Kidney tubule cell (primary cell): Measurements from ENCODE around the gene SIK3.
A peak's percentile ranks its signal among the peaks of the same experiment; 100 is the strongest.
"Not testable (repeated sequence)": the region's sequence is repeated elsewhere in the genome, so short reads cannot be mapped to it uniquely, and the experiment has no call there.

Experiments used
- DNase-seq: peaks from one replicate; pipeline ENCODE4 v3.0.0-alpha.2; 2018; ENCODE audit warnings: low spot score

The SIK3 gene

DNA sequence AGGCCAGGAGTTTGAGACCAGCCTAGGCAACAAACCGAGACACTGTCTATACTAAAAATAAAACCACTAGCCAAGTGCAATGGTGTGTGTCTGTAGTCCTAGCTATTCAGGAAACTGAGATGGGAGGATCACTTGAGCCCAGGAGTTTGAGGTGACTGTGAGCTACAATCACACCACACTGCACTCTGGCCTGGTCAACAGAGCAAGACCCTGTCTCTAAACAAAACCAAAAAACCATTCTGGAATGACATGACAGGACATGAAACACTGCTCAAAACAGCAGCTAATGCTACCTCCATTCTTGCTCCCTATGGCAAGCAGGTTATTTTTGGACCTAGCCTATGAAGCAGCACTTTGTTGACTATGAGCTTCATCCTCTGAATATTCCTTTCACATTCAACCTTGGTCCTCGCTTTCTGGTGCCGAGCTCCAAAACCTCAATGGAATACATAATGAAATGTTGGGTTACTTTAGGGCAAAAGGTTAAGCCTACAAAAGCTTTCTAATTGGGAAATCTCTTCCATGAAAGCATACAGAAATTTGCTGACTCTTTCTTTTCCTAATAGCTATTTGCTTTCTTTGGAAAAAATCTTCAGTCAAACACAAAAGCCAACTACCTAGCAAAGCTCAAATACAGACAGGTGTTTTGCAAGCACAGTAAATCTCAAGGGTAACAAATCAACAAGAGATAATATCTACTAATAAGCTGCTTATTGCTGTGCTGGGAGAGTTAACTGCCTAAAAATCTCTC lies 21.1 kb downstream of the SIK3 start:
- peak; percentile 72 for DNase-seq

DNA sequence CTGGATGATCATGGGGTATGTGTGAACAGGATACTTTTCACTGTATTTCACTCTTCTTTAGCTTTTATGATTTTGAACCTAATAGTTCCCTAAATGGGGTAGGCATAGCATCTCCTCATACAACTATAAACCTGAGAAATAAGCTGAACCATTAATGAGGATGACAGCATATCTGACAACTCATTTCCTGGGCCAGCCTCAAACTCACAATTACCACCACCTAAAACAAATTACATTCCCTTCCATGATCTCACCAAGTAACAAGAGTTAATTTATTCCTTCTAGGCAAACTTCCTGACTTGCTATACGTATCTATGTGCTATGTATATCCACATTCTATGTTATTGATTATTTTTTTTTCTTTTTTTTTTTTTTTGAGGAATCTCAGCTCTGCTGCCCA lies 23.0 kb downstream of the SIK3 start:
- DNase-seq = peak; percentile 77

DNA sequence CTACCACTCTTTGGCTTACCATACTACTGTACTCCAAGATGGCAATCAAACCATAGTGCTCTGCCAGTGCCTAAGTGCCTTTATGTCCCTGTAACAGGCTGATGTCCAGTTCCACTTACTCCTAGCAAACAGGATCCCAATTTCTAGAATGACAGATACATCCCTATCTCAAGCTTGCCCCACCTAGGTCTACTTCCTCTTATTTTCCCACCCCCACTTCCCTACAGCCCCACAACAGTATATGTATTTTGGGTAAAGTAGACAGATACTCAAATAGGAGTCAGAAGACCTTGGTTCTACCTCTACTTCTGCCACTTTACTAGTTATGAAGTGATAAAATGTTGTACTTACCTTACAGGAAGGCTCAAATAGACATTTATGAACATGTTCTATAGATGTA lies 24.1 kb downstream of the SIK3 start:
- no peak for DNase-seq

DNA sequence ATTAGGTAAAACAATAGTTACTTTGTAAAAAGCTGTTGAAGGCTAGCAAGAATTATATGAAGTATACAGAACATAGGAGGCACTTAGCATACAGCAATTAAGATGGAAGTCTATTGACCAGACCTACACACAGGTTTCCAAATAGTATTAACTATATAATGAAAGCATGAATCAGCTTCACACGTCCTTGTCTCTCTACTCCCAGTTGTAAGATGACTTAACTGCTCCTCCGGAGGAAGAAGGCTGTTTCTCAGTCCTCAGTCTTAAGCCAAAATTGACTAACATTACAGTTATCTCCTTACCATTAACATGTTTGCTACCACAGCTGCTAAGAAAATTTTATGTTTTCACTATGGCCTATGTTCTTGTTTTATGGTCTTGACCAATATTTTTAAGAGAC lies 24.7 kb downstream of the SIK3 start:
- DNase-seq = no peak

DNA sequence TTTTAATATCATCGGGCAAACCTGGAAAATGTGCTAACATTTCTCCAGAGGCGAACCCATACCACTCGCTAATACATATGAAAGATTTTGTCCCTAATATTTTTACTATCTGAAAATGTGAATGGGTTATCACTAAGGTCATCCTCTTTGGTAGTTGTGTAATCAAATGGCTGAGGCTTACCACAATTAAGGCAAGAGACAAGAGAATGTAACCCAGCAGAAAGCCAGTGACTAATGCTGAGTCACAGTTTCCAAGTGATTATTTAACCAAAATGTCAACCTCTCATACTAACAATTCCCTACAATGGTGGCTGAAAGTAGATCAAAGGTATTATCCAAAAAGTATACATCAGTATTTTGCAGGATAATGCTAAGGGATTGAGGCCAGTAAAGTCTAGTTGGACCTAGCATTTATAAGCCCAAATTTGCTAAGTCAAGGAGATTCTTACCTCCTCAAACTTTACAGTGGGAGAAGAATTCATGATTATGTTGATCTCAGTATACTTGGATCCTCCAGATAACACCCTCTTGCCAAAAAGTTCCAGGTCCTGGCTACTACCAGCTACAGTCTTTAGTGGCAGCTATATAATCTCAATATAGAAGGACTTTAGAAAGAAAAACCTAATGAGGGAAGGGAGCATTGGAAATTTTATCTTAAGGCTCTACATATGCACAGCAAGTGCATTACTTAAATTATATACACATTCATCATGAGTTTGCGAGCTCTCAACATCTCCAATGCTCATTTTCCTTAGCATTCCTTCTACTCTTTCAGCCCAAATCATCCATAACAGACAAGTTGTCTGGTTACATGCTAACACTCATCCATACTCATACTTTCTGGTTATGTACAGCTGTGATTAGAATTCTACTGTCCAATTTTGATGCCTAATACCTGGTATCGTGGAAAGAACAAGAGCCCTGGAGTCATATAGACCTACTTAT lies 25.4 kb downstream of the SIK3 start:
- DNase-seq = peak; percentile 91

DNA sequence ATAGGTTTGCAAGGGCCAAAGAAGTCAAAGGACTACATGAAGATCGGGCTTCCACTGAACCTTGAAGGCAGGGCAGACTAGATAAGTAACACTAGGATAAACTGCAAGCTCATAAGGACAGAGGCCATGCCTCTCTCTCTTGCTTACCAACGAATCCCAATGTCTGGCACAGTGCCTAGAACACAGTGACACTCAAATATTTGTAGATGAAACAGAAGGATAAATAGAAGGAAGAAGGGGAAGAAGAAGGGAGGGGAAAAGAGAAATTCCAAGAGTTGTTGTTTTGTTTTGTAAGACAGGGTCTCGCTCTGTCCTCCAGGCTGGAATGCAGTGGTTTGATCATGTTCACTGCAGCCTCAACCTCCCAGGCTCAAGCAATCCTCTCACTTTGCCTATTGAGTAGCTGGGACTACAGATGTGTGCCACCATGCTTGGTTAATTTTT lies 26.9 kb downstream of the SIK3 start:
- DNase-seq = peak; percentile 68

DNA sequence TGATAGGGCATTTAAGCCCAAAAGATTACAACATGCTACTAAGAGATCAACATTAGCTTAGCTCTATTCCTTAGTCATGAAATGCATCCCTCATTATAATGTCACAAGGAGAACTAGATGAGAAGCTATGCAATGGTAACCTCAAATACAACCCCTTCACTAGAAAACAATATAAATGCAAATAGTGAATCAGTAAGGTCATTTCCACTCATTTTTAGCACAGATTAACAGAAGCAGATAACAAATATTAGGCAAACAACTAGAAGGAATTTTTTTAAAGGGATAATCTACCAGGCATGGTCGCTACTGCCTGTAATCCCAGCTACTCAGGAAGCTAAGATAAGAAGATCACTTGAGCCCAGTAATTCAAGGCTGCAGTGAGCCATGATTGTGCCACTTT lies 28.2 kb downstream of the SIK3 start:
- no peak for DNase-seq

DNA sequence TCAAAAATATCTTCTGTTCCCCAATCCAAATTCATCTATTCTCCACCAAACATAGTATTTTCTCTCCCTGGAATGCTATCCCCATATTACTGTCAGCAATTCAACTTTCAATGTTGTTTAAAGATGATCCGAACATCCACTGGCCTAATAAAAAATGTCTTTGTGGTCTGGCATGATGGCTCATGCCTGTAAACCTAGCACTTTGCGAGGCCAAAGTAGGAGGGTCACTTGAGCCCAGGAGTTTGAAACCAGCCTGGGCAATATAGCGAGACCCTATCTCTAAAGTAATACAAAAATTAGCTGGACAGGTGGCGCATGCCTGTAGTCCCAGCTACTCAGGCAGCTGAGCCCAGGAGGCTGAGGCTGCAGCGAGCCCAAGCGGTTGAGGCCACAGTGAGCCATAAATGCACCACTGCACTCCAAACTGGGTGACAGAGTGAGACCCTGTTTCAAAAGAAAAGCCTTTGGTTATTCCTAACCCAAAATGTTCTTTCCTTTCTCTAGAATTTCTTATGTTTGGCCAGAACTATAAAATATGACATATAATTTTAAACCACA lies 29.8 kb downstream of the SIK3 start:
- DNase-seq = no peak

DNA sequence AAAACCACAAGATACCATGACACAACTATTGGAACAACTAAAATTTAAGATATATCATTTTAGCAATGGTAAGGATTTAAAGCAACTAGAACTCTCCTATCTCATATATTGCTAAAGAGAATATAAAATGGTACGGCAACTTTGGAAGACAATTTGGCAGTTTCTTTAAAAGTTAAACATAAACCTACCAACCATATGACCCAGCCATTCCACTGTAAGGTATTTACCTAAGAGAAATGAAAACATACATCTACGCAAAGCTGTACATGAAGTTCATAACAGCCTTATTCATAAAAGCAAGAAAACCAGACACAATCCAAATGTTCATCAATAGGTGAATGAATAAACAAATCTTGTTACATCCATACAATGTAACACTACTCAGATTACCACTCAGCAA lies 31.3 kb downstream of the SIK3 start:
- no peak for DNase-seq

DNA sequence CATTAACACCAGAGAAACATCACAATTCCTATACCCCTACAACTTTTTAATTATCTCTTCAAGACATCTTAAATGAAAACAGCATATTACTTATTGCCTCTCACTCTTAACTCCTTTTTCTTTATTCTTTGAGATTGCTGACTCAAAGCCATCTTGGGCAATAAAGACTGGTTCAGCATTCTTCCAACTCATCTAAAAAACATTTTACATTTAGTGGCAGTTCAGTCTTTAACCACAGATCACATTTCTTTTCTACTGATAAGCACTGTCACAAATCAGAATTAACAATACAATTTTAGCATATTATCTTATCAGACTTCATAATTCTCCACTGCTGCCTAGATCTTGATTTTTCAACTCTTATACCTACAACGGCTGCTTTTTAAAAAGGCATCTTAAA lies 34.0 kb downstream of the SIK3 start:
- no peak for DNase-seq

DNA sequence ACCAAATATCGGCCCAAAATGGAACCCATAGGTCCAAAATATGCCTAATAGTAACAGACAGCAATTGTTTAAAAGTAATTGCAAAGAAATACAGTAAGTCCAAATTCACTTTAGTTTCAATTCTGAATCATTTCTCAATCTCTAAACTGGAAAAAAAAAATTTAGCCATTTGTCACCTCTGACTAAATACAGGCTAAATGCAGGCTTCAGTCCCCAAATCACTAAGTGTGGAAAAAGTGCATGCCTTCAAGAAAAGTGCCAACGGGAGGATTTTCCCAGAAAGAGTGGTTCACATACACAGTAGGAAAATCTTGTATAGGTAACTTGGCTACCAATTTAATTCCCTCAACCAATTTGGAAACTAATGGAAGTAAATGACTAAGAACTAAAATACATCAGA lies 35.7 kb downstream of the SIK3 start:
- DNase-seq = no peak

DNA sequence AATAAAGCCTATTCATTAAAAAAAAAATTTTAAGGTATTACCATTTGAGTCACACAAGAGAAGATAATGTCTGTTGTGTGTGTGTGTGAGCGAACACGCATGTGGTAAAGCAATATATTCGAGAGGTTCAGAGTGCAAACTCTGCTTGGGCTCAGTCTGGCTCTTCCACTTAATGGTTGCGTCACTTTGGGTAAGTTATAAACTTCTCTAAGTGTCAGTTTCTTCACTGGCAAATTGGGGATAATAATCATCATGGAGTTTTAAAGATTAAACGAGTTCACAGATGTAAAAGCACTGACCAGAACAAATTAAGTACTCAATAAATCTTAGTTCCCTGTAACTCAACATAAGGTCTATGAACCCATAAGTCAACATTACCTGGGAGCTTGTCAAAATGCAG lies 37.0 kb downstream of the SIK3 start:
- no peak for DNase-seq

DNA sequence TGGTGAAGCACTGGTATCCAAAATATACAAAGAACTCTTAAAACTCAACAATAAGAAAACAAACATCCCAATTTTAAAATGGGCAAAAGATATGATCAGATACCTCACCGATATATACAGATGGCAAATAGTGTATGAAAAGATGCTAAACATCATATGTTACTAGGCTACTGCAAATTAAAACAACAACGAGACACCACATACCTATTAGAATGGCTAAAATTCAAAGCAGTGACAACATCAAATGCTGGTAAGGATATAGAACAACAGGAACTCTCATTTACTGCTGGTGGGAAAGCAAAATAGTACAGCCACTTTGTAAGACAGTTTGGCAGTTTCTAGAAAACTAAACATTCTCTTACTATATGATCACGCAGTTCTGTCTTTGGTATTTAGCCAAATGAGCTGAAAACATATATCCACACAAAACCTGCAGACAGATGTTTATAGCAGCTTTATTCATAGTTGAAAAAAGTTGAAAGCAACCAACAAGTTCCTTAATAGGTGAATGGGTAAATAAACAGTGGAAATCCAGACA lies 38.5 kb downstream of the SIK3 start:
- DNase-seq = no peak

DNA sequence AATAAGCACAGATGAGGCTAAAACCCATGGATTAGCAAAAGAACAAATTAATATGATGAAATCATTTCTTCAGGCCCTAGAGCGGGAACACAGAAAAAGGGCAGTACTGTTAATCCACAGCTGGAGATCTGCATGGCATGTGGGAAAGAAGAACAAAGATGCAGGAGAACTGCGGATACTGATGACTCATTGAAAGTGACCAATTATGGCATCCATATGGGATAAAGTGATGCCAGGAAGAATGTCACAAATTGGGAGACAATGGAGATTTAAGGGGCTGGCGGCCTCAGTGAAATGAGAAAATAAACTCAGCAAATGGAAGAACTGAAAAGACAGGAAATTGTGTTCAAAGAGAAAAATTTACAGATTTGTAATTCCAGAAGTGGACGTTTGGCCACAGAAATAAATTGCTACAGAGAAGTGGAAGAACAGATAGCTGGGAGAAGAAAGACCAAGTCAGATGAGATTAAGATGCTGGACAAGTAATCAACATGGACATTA lies 39.4 kb downstream of the SIK3 start:
- DNase-seq = no peak

DNA sequence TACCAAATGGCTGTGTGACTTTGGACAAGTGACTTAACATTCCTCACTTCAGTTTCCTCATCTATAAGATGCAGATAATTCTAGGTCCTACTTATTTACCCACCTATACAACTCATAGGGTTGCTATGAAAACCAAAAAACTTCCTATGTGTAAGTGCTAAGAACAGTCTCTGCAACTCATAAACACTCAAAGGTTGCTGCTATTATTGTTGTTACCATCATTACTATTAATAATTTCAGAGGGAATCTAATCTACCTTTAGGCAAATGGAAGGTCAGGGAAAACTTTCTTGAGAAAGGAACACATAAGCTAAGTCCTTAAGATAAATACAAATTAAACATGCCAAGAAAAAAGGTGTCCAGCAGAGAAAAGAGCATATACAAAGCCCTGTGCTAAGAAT lies 40.5 kb downstream of the SIK3 start:
- DNase-seq = no peak

DNA sequence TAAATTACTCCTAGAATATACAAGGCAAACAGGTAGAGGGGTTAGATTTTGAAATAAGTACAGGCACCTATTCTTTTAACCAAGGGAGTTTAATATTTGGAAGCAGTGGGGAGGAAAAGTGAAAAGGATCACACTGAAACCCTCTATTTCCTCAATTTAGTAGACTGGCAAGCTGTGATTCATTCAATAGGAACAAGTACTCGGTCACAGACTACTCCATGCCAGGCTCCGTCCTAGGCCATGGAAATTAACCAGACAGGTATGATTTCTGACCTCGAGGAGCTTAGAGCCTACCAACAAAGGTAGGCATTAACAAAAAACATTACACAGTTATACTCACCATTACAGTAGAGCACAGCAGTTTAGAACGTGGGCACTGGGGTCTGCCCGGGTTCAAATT lies 40.9 kb downstream of the SIK3 start:
- peak; percentile 32 for DNase-seq

DNA sequence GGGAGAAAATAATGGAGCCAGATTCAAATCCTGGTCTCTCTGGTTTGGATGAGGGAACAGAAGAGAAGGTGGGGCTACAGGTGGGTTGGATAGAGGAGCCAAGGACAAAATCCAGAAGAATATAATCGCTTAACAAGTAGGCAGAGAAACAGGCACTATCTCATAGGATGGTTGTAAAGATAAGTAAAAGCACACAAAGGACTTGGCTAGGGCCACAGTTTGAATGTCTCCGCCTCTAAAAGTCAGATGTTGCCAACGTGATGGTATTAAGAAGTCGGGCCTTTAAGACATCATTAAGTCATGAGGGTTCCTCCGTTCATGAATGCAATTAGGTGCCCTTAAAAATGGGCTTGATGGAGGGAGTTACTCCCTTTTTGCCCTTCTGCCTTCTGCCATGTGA lies 42.8 kb downstream of the SIK3 start:
- no peak for DNase-seq

DNA sequence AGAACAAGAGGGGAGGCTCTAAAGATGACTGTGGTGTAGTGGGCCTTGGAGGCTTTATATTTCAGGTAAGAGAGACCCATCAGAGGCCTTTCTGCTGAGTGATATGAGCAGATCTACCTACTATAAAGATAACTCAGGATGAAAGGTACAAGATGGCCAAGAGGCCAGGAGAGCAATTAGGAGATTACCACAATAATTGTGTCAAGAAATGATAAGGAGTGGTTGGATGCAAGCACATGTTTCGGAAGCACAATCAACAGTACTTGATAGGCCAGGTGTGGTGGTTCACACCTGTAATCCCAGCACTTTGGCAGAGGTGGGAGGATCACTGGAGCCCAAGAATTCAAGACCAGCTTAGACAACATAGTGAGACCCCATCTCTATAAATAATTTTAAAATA lies 43.8 kb downstream of the SIK3 start:
- DNase-seq = no peak

DNA sequence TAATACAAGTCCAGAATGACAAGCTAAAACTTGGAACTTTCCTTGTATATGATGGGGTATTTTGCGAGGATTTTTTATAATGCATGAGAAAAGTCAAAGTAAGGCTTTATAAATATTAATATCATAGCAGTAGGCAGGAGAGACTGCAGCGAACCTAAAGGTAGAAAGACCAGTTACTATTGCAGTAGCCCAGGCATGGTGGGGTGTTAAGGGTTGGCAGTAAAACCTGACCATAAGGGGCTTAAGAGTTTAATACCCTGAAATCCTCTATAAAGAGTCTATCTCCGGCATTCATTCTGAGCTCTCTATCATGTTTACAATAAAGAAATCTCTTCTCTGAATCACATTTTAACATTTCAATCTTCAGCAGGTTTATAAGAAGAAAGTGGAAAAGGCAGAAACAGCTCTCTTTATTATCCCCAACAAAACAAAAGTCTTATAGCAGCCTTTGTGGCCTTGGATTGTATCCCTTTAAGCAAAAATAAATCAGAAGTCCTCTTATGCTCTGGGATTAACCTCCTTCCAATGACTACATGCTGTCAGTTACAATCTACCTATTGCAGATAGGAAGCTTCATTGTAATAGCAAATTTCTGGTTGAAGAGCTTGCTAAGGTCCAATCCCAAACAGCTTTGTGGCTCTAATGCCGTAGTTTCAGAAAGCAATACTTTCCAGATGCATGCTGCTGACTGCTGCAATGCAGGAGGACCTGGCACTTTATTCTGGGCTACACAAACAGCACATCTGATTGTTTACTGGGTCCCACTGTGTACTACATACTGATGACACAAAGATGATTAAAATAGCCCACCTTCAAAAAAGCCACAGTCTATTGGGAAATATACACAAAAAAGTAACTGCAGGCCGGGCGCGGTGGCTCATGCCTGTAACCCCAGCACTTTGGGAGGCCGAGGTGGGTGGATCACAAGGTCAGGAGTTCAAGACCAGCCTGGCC lies 45.8 kb downstream of the SIK3 start:
- DNase-seq = no peak

DNA sequence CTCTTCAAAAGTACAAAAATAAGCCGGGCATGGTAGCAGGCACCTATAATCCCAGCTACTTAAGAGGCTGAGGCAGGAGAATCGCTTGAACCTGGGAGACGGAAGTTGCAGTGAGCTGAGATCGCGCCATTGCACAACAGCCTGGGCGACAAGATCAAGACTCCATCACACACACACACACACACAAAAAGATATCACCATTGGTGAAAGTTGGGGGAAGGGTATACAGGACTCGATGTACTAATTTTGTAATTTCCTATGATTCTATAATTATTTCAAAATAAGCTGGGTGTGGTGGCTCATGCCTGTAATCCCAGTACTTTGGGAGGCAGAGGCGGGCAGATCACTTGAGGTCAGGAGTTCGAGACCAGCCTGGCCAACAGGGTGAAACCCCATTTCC lies 48.1 kb downstream of the SIK3 start:
- not testable (repeated sequence) for DNase-seq

DNA sequence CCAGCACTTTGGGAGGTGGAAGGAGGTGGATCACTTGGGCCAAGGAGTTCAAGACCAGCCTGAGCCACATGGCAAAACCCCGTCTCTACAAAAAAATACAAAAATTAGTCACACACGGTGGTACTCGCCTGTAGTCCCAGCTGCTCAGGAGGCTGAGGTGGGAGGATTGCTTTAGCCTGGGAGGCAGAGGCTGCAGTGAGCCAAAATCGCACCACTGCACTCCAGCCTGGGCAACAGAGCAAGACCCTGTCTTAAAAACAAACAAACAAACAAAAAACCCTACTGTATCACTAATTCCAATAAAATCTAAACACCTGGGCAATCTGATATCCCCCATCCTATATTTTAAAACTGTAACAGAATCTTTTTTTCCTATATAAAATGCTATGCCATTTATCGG lies 51.6 kb downstream of the SIK3 start:
- DNase-seq = not testable (repeated sequence)
